Vagina (tissue), 2 donors: ENCODE data around the gene CDH13. TPM values are rescaled to one million over a fixed set of nuclear protein-coding genes. Genes with fewer than 3 reads are reported as not detected.

ENCODE experiments used
- DNase-seq, 2 donors: peaks; one replicate each; pipeline ENCODE4 v3.0.0-alpha.2; 2017; ENCODE audit errors: extremely low spot score in 2 of 2
- H3K27ac ChIP-seq: fragments of 200-600 bp; sonication (generic); one replicate; pipeline ENCODE4 v1.5.1; 2019
- H3K27me3 ChIP-seq: fragments of 200-600 bp; sonication (generic); one replicate; pipeline ENCODE4 v1.5.1; 2019
- H3K36me3 ChIP-seq, 2 donors: fragments of 200-600 bp; sonication (generic); one replicate each; pipeline ENCODE4 v1.5.1; 2017 to 2019
- H3K4me1 ChIP-seq: fragments of 200-600 bp; sonication (generic); one replicate; pipeline ENCODE4 v1.5.1; 2019
- H3K4me3 ChIP-seq, 2 donors: fragments of 200-600 bp; sonication (generic); 1 replicate in 1 of 2; 2 replicates in 1 of 2; pipeline ENCODE4 v1.5.1; 2016 to 2019
- H3K9me3 ChIP-seq: fragments of 200-600 bp; sonication (generic); one replicate; pipeline ENCODE4 v1.5.1; 2019
- CTCF ChIP-seq, 3 experiments: fragments of 450-650 bp in 2 of 3; fragments of 200-600 bp in 1 of 3; sonication (generic) in 1 of 3; IDR thresholded peaks; one replicate each; pipeline ENCODE4 v1.5.1; 2017 to 2019; ENCODE audit warnings: antibody characterized with exemption in 3 of 3, mild to moderate bottlenecking in 2 of 3, moderate library complexity in 2 of 3
- POLR2A ChIP-seq, 2 donors: fragments of 450-650 bp; IDR thresholded peaks; one replicate each; pipeline ENCODE4 v1.6.1; 2017; ENCODE audit warnings: antibody characterized with exemption in 2 of 2, mild to moderate bottlenecking in 2 of 2, moderate library complexity in 2 of 2
- POLR2AphosphoS5 ChIP-seq, 2 donors: sonication (generic); formaldehyde crosslinking; IDR thresholded peaks; one replicate each; pipeline ENCODE4 v1.9.0; 2017; ENCODE audit warnings: antibody characterized with exemption in 2 of 2, mild to moderate bottlenecking in 2 of 2, low read depth in 1 of 2; ENCODE audit not compliant: insufficient read depth in 1 of 2
- intact Hi-C: fragments of 100-400 bp; cut with DNase I; formaldehyde crosslinking; loops from one replicate; pipeline ENCODE4 v1.15.1; 2023
- total RNA-seq: library from RNA; depleted of rRNA; stranded (reverse); fragments of >200 nt; gene quantifications from one replicate; pipeline ENCODE4 v1.2.3, GENCODE V29; 2016

Gene CDH13
- total RNA-seq, 1 donor from 2014 or later, result 123 TPM

GRCh38 chr16:83579027-83579426, 952.3 kb downstream of the CDH13 start:
- no peak overlapping the region for H3K4me3 ChIP-seq
- H3K4me1 ChIP-seq, result no peaks in the 10 kb centered on the region
- H3K36me3 ChIP-seq, result no peaks in the 10 kb centered on the region
- peaks cover 3% of the 10 kb centered on the region for H3K9me3 ChIP-seq
- intact Hi-C loops, result no loop called here
- no peak for TF ChIP-seq POLR2AphosphoS5 (IDR thresholded peaks at IDR 0.05; ENCODE audit: insufficient read depth in 1 of 2, low read depth in 1 of 2)
- TF ChIP-seq POLR2A (IDR thresholded peaks at IDR 0.05), result no peak
- TF ChIP-seq CTCF (IDR thresholded peaks at IDR 0.05), result no peak
- no peaks in the 10 kb centered on the region for H3K27me3 ChIP-seq
- DNase-seq, result no peak
- no peak overlapping the region for H3K27ac ChIP-seq

DNA sequence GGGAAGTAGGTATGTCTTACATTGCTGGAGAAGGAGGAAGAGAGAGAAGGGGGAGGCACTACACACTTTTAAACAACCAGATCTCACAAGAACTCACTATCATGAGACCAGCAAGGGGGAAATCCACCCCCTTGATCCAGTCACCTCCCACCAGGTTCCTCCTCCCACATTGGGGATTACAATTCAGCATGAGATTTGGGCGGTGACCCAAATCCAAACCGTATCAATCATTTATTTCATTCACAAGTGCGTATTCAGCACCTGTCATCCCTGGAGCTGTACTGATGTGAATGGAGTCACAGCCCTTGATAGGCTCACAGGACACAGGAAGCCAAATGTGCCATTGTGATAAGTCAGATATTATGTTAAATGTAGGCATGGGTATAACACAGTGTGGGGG, 952.7 kb downstream of the CDH13 start:
- intact Hi-C loops, result no loop called here

GRCh38 chr16:83581082-83581481, 954.3 kb downstream of the CDH13 start:
- intact Hi-C loops, result no loop called here
- H3K27ac ChIP-seq, result no peak overlapping the region
- TF ChIP-seq CTCF (IDR thresholded peaks at IDR 0.05) (no peak), POLR2A (IDR thresholded peaks at IDR 0.05) (no peak)

More for the DNA sequence above, 952.7 kb downstream of the CDH13 start:
- no peak overlapping the region for H3K27ac ChIP-seq
- TF ChIP-seq CTCF (IDR thresholded peaks at IDR 0.05) (no peak), POLR2A (IDR thresholded peaks at IDR 0.05) (no peak), POLR2AphosphoS5 (IDR thresholded peaks at IDR 0.05; ENCODE audit: insufficient read depth in 1 of 2, low read depth in 1 of 2) (no peak)
- no peaks in the 10 kb centered on the region for H3K36me3 ChIP-seq
- no peak for DNase-seq
- H3K9me3 ChIP-seq, result peaks cover 3% of the 10 kb centered on the region
- H3K4me3 ChIP-seq, result no peak overlapping the region
- H3K27me3 ChIP-seq, result no peaks in the 10 kb centered on the region
- H3K4me1 ChIP-seq, result no peaks in the 10 kb centered on the region

DNA sequence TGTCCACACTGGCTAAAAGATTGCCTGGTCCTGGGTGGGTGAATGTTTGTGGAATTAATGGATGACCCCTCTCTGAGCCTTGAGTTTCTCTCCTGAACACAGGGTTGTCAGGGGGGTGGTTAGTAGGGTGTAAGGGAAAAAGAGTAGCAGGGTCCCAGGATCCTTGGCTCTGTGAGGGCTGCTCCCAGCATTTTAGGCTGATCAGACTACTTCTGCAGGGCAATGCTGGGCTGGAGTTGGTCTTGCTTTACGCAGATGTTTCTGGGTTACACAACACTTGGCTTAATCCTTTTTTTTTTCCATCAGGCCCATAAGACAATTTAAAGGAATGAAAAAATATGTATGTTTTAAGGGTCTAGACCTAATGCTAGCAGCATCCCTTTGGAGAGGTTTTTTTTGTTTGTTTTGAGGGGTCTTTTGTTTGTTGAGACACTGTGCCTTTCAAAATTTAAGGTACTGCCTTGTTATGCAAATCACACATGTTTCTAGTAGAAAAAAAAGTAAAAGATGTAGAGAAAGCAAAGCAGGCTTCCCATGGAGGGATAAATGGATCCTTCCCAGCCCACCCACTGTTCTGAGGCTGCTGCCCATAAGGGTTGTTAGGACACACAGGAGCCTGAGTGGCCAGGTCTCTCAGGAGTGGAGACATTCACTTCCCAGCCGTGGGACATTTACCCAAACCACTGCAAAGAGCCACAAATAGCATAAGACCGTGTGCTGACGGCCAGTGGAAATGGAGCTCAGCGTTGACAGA, 955.4 kb downstream of the CDH13 start:
- DNase-seq, result no peak
- H3K9me3 ChIP-seq, result no peaks in the 10 kb centered on the region
- no peaks in the 10 kb centered on the region for H3K4me1 ChIP-seq
- H3K4me3 ChIP-seq, result no peak overlapping the region
- TF ChIP-seq POLR2AphosphoS5 (IDR thresholded peaks at IDR 0.05; ENCODE audit: insufficient read depth in 1 of 2, low read depth in 1 of 2), result no peak
- no peak for TF ChIP-seq CTCF (IDR thresholded peaks at IDR 0.05)
- no peak for TF ChIP-seq POLR2A (IDR thresholded peaks at IDR 0.05)
- no peaks in the 10 kb centered on the region for H3K36me3 ChIP-seq
- H3K27me3 ChIP-seq, result no peaks in the 10 kb centered on the region
- intact Hi-C loops, result no loop called here
- no peak overlapping the region for H3K27ac ChIP-seq

More at GRCh38 chr16:83581082-83581481, 954.3 kb downstream of the CDH13 start:
- H3K4me1 ChIP-seq, result no peaks in the 10 kb centered on the region
- DNase-seq, result no peak
- peaks cover 2% of the 10 kb centered on the region for H3K9me3 ChIP-seq
- no peaks in the 10 kb centered on the region for H3K27me3 ChIP-seq
- H3K4me3 ChIP-seq, result no peak overlapping the region
- H3K36me3 ChIP-seq, result no peaks in the 10 kb centered on the region

GRCh38 chr16:83586036-83586435, 959.3 kb downstream of the CDH13 start:
- Histone ChIP-seq H3K36me3 (no peaks in the 10 kb centered on the region), H3K9me3 (no peaks in the 10 kb centered on the region), H3K27me3 (no peaks in the 10 kb centered on the region), H3K4me3 (no peak overlapping the region), H3K27ac (no peak overlapping the region), H3K4me1 (no peaks in the 10 kb centered on the region)
- DNase-seq, result no peak
- no peak for TF ChIP-seq POLR2A (IDR thresholded peaks at IDR 0.05)
- no peak for TF ChIP-seq CTCF (IDR thresholded peaks at IDR 0.05)
- no peak for TF ChIP-seq POLR2AphosphoS5 (IDR thresholded peaks at IDR 0.05; ENCODE audit: insufficient read depth in 1 of 2, low read depth in 1 of 2)
- intact Hi-C loops, result no loop called here
